Activated naive CD8-positive, alpha-beta T cell treated with anti-CD3 and anti-CD28 coated beads, Interleukin-2, amount 50 U/mL, for 24 hours (primary cell): ENCODE results near the gene PIRT.
A peak's percentile ranks its signal among the peaks of the same experiment; 100 is the strongest.
"Not testable (repeated sequence)": the region's sequence is repeated elsewhere in the genome, so short reads cannot be mapped to it uniquely, and the experiment has no call there.

ENCODE experiments used
- ATAC-seq: fragments of 150-1000 bp; cut with Tn5 transposase; one replicate; pipeline ENCODE4 v1.10.0; 2021
- DNase-seq: peaks from one replicate; pipeline ENCODE4 v3.0.0; 2021
- H3K27ac Mint-ChIP-seq: one replicate; pipeline ENCODE4 v1.8.0; 2021; ENCODE audit warnings: mild to moderate bottlenecking, mixed read lengths
- H3K27me3 Mint-ChIP-seq: one replicate; pipeline ENCODE4 v1.8.0; 2021; ENCODE audit warnings: mixed read lengths
- H3K36me3 Mint-ChIP-seq: one replicate; pipeline ENCODE4 v1.8.0; 2021; ENCODE audit warnings: low read depth, mixed read lengths
- H3K4me1 Mint-ChIP-seq: one replicate; pipeline ENCODE4 v1.8.0; 2021; ENCODE audit warnings: mixed read lengths
- H3K4me3 Mint-ChIP-seq: one replicate; pipeline ENCODE4 v1.8.0; 2021; ENCODE audit warnings: mild to moderate bottlenecking, moderate library complexity, mixed read lengths
- H3K9me3 Mint-ChIP-seq: one replicate; pipeline ENCODE4 v1.8.0; 2021; ENCODE audit warnings: mixed read lengths

Gene PIRT

GRCh38 chr17:10837921-10838320 is at the start of gene PIRT:
Gene PIRT, minus strand, starts transcription at chr17:10838087. Its CDS starts 12,442 bp downstream, at chr17:10825645.
- no peaks in the 10 kb centered on the region for H3K36me3 Mint-ChIP-seq
- no peak within 1 kb of the TSS for H3K4me3 Mint-ChIP-seq
- no peak for ATAC-seq
- H3K27ac Mint-ChIP-seq: no peak within 1 kb of the TSS
- DNase-seq: no peak
- H3K27me3 Mint-ChIP-seq: peaks cover 3% of the 10 kb centered on the region
- no peaks in the 10 kb centered on the region for H3K4me1 Mint-ChIP-seq
- H3K9me3 Mint-ChIP-seq: no peaks in the 10 kb centered on the region

- Mint-ChIP-seq H3K27me3 (peaks cover 10% of the 10 kb centered on the region), H3K36me3 (no peaks in the 10 kb centered on the region), H3K4me3 (no peak overlapping the region), H3K27ac (no peak overlapping the region), H3K4me1 (no peaks in the 10 kb centered on the region), H3K9me3 (peaks cover 3% of the 10 kb centered on the region)
- DNase-seq: no peak
- ATAC-seq: no peak
These were observed 44.1 kb upstream of the PIRT start for GRCh38 chr17:10881959-10882358.

- peaks cover 8% of the 10 kb centered on the region for H3K27me3 Mint-ChIP-seq
- H3K4me3 Mint-ChIP-seq: no peak overlapping the region
- ATAC-seq: no peak
- H3K9me3 Mint-ChIP-seq: no peaks in the 10 kb centered on the region
- H3K36me3 Mint-ChIP-seq: no peaks in the 10 kb centered on the region
- DNase-seq: no peak
- H3K4me1 Mint-ChIP-seq: no peaks in the 10 kb centered on the region
- no peak overlapping the region for H3K27ac Mint-ChIP-seq
These were observed 41.4 kb upstream of the PIRT start for GRCh38 chr17:10879190-10879836.

GRCh38 chr17:10875984-10876555 is 38.2 kb upstream of the PIRT start:
- no peak overlapping the region for H3K27ac Mint-ChIP-seq
- ATAC-seq: no peak
- no peak overlapping the region for H3K4me3 Mint-ChIP-seq
- H3K9me3 Mint-ChIP-seq: no peaks in the 10 kb centered on the region
- H3K27me3 Mint-ChIP-seq: peaks cover 14% of the 10 kb centered on the region
- no peaks in the 10 kb centered on the region for H3K36me3 Mint-ChIP-seq
- H3K4me1 Mint-ChIP-seq: no peaks in the 10 kb centered on the region
- peak; percentile 48 for DNase-seq

- no peak for ATAC-seq
These were observed 37.6 kb upstream of the PIRT start for GRCh38 chr17:10875430-10875851.

GRCh38 chr17:10871914-10872313 is 34.0 kb upstream of the PIRT start:
- ATAC-seq: no peak
- no peaks in the 10 kb centered on the region for H3K36me3 Mint-ChIP-seq
- no peak for DNase-seq
- H3K4me1 Mint-ChIP-seq: no peaks in the 10 kb centered on the region
- no peak overlapping the region for H3K27ac Mint-ChIP-seq
- H3K4me3 Mint-ChIP-seq: no peak overlapping the region
- peaks cover 10% of the 10 kb centered on the region for H3K9me3 Mint-ChIP-seq
- H3K27me3 Mint-ChIP-seq: peaks cover 9% of the 10 kb centered on the region

More at GRCh38 chr17:10875430-10875851, 37.6 kb upstream of the PIRT start:
- Mint-ChIP-seq H3K36me3 (no peaks in the 10 kb centered on the region), H3K4me1 (no peaks in the 10 kb centered on the region), H3K4me3 (no peak overlapping the region), H3K27ac (no peak overlapping the region), H3K9me3 (no peaks in the 10 kb centered on the region), H3K27me3 (peaks cover 14% of the 10 kb centered on the region)
- peak; percentile 3 for DNase-seq

- Mint-ChIP-seq H3K27me3 (peaks cover 10% of the 10 kb centered on the region), H3K27ac (no peak overlapping the region), H3K9me3 (peaks cover 10% of the 10 kb centered on the region), H3K36me3 (no peaks in the 10 kb centered on the region), H3K4me1 (no peaks in the 10 kb centered on the region), H3K4me3 (no peak overlapping the region)
- DNase-seq: no peak
- ATAC-seq: no peak
These were observed 32.6 kb upstream of the PIRT start for GRCh38 chr17:10870336-10871050.

GRCh38 chr17:10868744-10869143 is 30.9 kb upstream of the PIRT start:
- not testable (repeated sequence) for DNase-seq, ATAC-seq, H3K9me3 Mint-ChIP-seq, H3K4me3 Mint-ChIP-seq, H3K4me1 Mint-ChIP-seq, H3K36me3 Mint-ChIP-seq, H3K27ac Mint-ChIP-seq
- peaks cover 17% of the 10 kb centered on the region for H3K27me3 Mint-ChIP-seq

- no peaks in the 10 kb centered on the region for H3K36me3 Mint-ChIP-seq
- DNase-seq (no peak), ATAC-seq (no peak)
- H3K27me3 Mint-ChIP-seq: peaks cover 4% of the 10 kb centered on the region
- H3K27ac Mint-ChIP-seq: no peak overlapping the region
- peaks cover 13% of the 10 kb centered on the region for H3K9me3 Mint-ChIP-seq
- H3K4me3 Mint-ChIP-seq: no peak overlapping the region
- no peaks in the 10 kb centered on the region for H3K4me1 Mint-ChIP-seq
These were observed 21.2 kb upstream of the PIRT start for GRCh38 chr17:10859051-10859450.

GRCh38 chr17:10857976-10858375 is 20.1 kb upstream of the PIRT start:
- Mint-ChIP-seq H3K4me1 (no peaks in the 10 kb centered on the region), H3K27ac (no peak overlapping the region), H3K9me3 (peaks cover 10% of the 10 kb centered on the region), H3K36me3 (no peaks in the 10 kb centered on the region), H3K4me3 (no peak overlapping the region), H3K27me3 (no peaks in the 10 kb centered on the region)
- DNase-seq (no peak), ATAC-seq (no peak)

GRCh38 chr17:10846636-10847035 is 8.7 kb upstream of the PIRT start:
- DNase-seq, H3K27ac Mint-ChIP-seq, H3K9me3 Mint-ChIP-seq, H3K36me3 Mint-ChIP-seq, ATAC-seq, H3K27me3 Mint-ChIP-seq, H3K4me3 Mint-ChIP-seq: not testable (repeated sequence)
- H3K4me1 Mint-ChIP-seq: peaks cover 15% of the 10 kb centered on the region

GRCh38 chr17:10845388-10845751 is 7.5 kb upstream of the PIRT start:
- no peak overlapping the region for H3K4me3 Mint-ChIP-seq
- peaks cover 15% of the 10 kb centered on the region for H3K4me1 Mint-ChIP-seq
- DNase-seq: no peak
- peaks cover 2% of the 10 kb centered on the region for H3K27me3 Mint-ChIP-seq
- H3K9me3 Mint-ChIP-seq: no peaks in the 10 kb centered on the region
- H3K27ac Mint-ChIP-seq: no peak overlapping the region
- no peaks in the 10 kb centered on the region for H3K36me3 Mint-ChIP-seq
- no peak for ATAC-seq

GRCh38 chr17:10844621-10845387 is 6.9 kb upstream of the PIRT start:
- H3K4me3 Mint-ChIP-seq: peak overlapping the region; percentile 64
- no peaks in the 10 kb centered on the region for H3K36me3 Mint-ChIP-seq

GRCh38 chr17:10843811-10844210 is 5.9 kb upstream of the PIRT start:
- no peak overlapping the region for H3K27ac Mint-ChIP-seq
- peaks cover 15% of the 10 kb centered on the region for H3K4me1 Mint-ChIP-seq
- DNase-seq (peak; percentile 5), ATAC-seq (no peak)
- no peaks in the 10 kb centered on the region for H3K9me3 Mint-ChIP-seq
- peak overlapping the region; percentile 50 for H3K4me3 Mint-ChIP-seq
- H3K27me3 Mint-ChIP-seq: peaks cover 2% of the 10 kb centered on the region
- no peaks in the 10 kb centered on the region for H3K36me3 Mint-ChIP-seq

More at GRCh38 chr17:10844621-10845387, 6.9 kb upstream of the PIRT start:
- Mint-ChIP-seq H3K27ac (no peak overlapping the region), H3K9me3 (no peaks in the 10 kb centered on the region), H3K27me3 (peaks cover 2% of the 10 kb centered on the region), H3K4me1 (peaks cover 15% of the 10 kb centered on the region)
- DNase-seq (peak; percentile 73), ATAC-seq (peak; percentile 79)
